Activated CD4-positive, alpha-beta memory T cell treated with anti-CD3 and anti-CD28 coated beads for 36 hours (primary cell): ENCODE data around the gene CKAP4. TPM values are rescaled to one million over a fixed set of nuclear protein-coding genes. Genes with fewer than 3 reads are reported as not detected.

ENCODE experiments used
- CTCF ChIA-PET: fragments of 350-600 bp; sonication (Branson Sonifier 250); formaldehyde crosslinking; loops from one replicate; lab custom pipeline; 2021; ENCODE audit warnings: antibody characterized with exemption, inconsistent platforms; lab: Charles Lee
- POLR2A ChIA-PET: fragments of 350-600 bp; sonication (Branson Sonifier 250); formaldehyde crosslinking; loops from one replicate; lab custom pipeline; 2021; ENCODE audit warnings: antibody characterized with exemption; lab: Charles Lee
- DNase-seq: peaks from one replicate; pipeline ENCODE4 v3.0.0-alpha.2; 2020
- H3K27ac Mint-ChIP-seq: one replicate; pipeline ENCODE4 v1.8.0; 2021; ENCODE audit warnings: mixed read lengths
- H3K27me3 Mint-ChIP-seq: one replicate; pipeline ENCODE4 v1.8.0; 2021; ENCODE audit warnings: mixed read lengths
- H3K36me3 Mint-ChIP-seq: one replicate; pipeline ENCODE4 v1.8.0; 2021; ENCODE audit warnings: mixed read lengths
- H3K4me1 Mint-ChIP-seq: one replicate; pipeline ENCODE4 v1.8.0; 2021; ENCODE audit warnings: low read depth, mixed read lengths
- H3K4me3 Mint-ChIP-seq: one replicate; pipeline ENCODE4 v1.8.0; 2021; ENCODE audit warnings: mild to moderate bottlenecking, mixed read lengths
- H3K9me3 Mint-ChIP-seq: one replicate; pipeline ENCODE4 v1.8.0; 2021; ENCODE audit warnings: mixed read lengths
- intact Hi-C: fragments of 100-400 bp; cut with micrococcal nuclease; formaldehyde crosslinking; loops from one replicate; pipeline ENCODE4 v1.15.1; 2023
- total RNA-seq, 2 experiments: library from RNA; stranded (reverse); gene quantifications; one replicate each; pipeline ENCODE4 v1.2.3, GENCODE V29; 2021

CKAP4 gene
- total RNA-seq, 2 experiments from 2014 or later: 18.5 to 19.0 TPM

DNA sequence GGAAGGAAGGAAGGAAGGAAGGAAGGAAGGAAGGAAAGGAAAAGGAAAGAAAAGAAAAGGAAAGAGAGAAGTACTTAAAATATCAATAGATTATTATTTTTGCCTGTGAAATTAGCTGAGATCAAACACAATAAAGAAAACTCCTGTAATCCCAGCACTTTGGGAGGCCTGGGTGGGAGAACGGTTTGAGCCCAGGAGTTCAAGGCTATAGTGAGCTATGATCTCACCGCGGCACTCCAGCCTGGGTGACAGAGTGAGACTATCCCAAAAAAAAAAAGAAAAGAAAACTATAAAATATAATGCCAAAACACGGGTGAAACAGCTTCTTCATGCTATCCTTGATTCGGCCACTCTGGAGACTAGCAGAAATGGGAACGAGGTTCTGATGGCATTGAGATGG lies 26.2 kb upstream of the CKAP4 start:
- Mint-ChIP-seq H3K4me3 (no peak overlapping the region), H3K4me1 (no peaks in the 10 kb centered on the region), H3K27ac (no peak overlapping the region), H3K36me3 (no peaks in the 10 kb centered on the region), H3K9me3 (no peaks in the 10 kb centered on the region), H3K27me3 (no peaks in the 10 kb centered on the region)
- ChIA-PET POLR2A (interaction anchor here (0.7 kb wide), 1 partner anchor 11 kb away, joined by 5 read pairs; no protein-coding TSS in a partner anchor), CTCF (interaction anchor here (0.6 to 1.8 kb wide), 3 partner anchors 47 to 1048 kb away, joined by 3 to 8 read pairs (median 3); no protein-coding TSS in a partner anchor)
- intact Hi-C loops: no loop called here
- no peak for DNase-seq

DNA sequence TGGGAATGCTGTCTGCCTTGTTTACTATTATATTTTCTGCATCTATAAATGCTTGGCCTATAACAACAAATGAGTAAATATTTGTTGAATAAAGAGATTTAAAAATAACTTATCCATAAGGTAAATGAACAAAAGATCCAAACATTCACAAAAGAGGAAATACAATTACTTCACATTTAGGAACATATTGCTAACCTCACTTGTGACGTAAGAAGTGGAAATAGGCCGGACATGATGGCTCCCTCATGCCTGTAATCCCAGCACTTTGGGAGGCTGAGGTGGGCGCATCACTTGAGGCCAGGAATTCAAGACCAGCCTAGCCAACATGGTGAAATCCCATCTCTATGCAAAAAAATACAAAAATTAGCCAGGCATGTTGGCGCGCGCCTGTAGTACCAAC lies 25.7 kb upstream of the CKAP4 start:
- intact Hi-C loops: no loop called here
- CTCF ChIA-PET: interaction anchor here (0.6 to 1.8 kb wide), 3 partner anchors 46 to 1047 kb away, joined by 3 to 8 read pairs (median 3); no protein-coding TSS in a partner anchor

DNA sequence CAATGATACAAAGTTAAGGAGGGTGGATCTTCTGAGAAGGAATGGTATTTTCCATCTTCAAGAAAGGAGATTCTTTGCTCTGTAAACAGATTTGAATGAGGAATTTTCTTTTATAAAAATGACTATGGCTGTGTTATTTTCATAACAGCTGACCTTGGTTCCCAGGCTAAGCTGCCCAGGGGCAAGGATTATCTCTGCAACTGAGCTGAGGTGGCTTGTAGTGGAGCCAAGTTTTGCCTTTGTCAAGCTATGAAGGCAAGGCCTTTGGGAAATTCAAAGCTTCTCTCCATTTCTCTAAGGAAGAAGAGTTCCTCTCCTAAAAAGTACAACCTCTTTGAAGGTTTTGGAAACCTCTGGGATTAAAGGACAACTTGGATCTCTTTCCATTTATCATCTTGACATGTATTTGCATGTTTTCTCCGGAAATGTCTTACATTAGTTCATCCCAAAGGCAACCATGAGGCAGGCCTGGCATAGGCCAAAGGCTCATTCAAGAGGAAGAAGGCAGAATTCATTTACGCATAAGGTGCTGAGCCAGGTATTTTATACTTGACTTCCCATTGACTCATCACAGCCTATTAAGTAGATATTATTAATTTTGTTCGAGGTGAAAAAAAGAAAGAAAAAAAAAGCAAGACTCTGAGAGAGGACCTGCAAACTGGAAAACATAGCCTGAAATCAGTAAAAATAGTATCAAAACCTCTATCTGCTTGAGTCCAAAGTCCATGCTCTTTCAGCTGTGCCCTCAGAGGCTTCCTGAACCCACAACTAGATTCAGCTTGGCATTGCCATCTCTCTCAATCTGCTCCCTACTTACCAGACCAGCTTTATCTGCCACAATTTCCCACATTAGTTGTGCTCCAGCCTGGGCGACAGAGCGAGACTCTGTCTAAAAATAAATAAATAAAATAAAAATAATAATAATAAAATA lies 24.0 kb upstream of the CKAP4 start:
- ChIA-PET POLR2A (no interaction called here), CTCF (interaction anchor here (0.7 to 0.9 kb wide), 2 partner anchors 11 to 13 kb away, joined by 3 read pairs; no protein-coding TSS in a partner anchor)
- no peak overlapping the region for H3K27ac Mint-ChIP-seq
- DNase-seq: no peak
- H3K4me1 Mint-ChIP-seq: peaks cover 9% of the 10 kb centered on the region
- H3K4me3 Mint-ChIP-seq: no peak overlapping the region
- H3K36me3 Mint-ChIP-seq: no peaks in the 10 kb centered on the region
- intact Hi-C loops: no loop called here
- H3K27me3 Mint-ChIP-seq: no peaks in the 10 kb centered on the region
- H3K9me3 Mint-ChIP-seq: no peaks in the 10 kb centered on the region

More for the DNA sequence above, 25.7 kb upstream of the CKAP4 start:
- POLR2A ChIA-PET: interaction anchor here (0.7 kb wide), 1 partner anchor 11 kb away, joined by 5 read pairs; no protein-coding TSS in a partner anchor
- Mint-ChIP-seq H3K4me1 (no peaks in the 10 kb centered on the region), H3K27ac (no peak overlapping the region), H3K9me3 (no peaks in the 10 kb centered on the region), H3K4me3 (no peak overlapping the region), H3K36me3 (no peaks in the 10 kb centered on the region), H3K27me3 (no peaks in the 10 kb centered on the region)
- no peak for DNase-seq

DNA sequence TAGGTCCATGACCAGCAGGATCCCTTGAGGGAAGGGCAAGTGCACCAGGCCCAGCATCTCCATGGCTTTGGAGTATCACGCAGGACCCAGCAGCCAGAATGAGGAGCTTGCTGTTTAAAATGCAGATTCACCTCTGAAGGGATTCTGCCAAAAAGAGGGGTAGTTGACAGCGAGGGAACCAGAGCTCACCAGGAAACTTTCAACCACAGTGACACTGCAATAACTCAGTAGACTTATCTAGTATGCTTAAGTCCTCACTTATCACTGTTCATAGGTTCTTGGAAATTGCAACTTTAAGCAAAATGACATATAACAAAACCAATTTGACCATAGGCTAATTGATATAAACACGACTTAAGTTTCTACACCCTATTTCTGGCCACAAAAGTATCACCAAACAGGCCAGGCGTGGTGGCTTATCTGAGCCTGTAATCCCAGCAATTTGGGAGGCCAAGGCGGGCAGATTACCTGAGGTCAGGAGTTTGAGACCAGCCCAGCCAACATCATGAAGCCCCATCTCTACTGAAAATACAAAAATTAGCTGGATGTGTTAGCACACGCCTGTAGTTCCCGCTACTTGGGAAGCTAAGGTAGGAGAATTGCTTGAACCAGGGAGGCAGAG lies 21.4 kb upstream of the CKAP4 start:
- Mint-ChIP-seq H3K4me3 (no peak overlapping the region), H3K36me3 (no peaks in the 10 kb centered on the region), H3K4me1 (peaks cover 9% of the 10 kb centered on the region), H3K27ac (no peak overlapping the region), H3K27me3 (no peaks in the 10 kb centered on the region), H3K9me3 (no peaks in the 10 kb centered on the region)
- intact Hi-C loops: no loop called here
- POLR2A ChIA-PET: no interaction called here
- DNase-seq: no peak
- CTCF ChIA-PET: interaction anchor here (1.1 kb wide), 1 partner anchor 18 kb away, joined by 4 read pairs; no protein-coding TSS in a partner anchor

DNA sequence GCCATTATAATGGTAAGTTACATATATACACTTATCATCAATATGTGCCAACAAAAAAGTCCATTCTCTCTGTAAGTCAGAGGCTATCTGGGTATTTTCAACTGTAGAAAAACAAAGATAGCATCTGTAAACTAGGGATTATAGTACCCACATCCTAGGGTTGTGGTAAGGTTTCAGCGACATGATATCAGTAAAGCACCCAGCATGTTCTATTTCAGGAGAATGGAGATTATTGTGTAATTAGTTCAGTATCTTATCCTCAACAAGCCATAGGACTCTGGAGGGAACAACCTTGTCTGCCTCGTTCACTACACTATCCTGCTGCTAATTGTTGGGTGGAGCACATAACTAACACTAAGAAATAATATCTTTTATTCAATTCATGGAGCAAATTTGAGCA lies 19.7 kb upstream of the CKAP4 start:
- Mint-ChIP-seq H3K27me3 (no peaks in the 10 kb centered on the region), H3K9me3 (no peaks in the 10 kb centered on the region), H3K4me1 (peaks cover 9% of the 10 kb centered on the region), H3K36me3 (no peaks in the 10 kb centered on the region), H3K4me3 (no peak overlapping the region), H3K27ac (no peak overlapping the region)
- no peak for DNase-seq
- ChIA-PET POLR2A (no interaction called here), CTCF (interaction anchor here (0.6 to 1.6 kb wide), 2 partner anchors 14 to 837 kb away, joined by 3 read pairs; no protein-coding TSS in a partner anchor)
- intact Hi-C loops: no loop called here

DNA sequence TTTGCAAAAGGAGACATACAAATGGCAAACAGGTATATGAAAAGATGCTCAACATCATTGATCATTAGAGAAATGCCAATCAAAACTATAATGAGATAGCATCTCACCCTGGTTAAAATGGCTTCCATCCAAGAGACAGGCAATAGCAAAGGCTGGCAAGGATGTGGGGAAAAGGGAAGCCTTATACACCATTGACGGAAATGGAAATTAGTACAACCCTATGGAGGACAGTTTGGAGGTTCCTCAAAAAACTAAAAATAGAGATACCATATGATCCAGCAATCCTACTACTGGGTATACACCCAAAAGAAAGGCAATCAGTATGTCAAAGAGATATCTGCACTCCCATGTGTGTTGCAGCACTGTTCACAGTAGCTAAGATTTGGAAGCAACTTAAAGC lies 17.3 kb upstream of the CKAP4 start:
- H3K27ac Mint-ChIP-seq: no peak overlapping the region
- intact Hi-C loops: no loop called here
- no peak overlapping the region for H3K4me3 Mint-ChIP-seq
- peaks cover 9% of the 10 kb centered on the region for H3K4me1 Mint-ChIP-seq
- POLR2A ChIA-PET: no interaction called here
- no peak for DNase-seq
- CTCF ChIA-PET: interaction anchor here (1.2 kb wide), 1 partner anchor 18 kb away, joined by 6 read pairs; no protein-coding TSS in a partner anchor
- no peaks in the 10 kb centered on the region for H3K9me3 Mint-ChIP-seq
- H3K27me3 Mint-ChIP-seq: no peaks in the 10 kb centered on the region
- no peaks in the 10 kb centered on the region for H3K36me3 Mint-ChIP-seq

DNA sequence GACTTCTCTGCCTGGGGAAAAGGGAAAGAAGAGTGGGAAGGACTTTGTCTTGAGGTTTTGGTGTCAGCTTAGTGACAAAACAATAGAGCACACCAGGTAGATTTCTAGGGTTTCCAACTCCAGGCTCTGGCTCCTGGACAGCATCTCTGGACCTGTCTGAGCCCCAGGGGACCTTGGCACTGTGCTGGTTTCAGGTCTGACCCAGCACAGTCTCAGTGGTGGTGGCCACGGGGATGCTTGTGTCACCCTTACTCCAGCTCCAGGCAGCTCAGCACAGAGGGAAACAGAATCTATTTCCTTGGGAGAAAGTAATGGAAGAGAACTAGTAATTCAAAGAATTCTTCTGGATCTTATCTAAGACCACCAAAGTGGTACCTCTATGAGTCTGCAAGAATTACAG lies 11.1 kb upstream of the CKAP4 start:
- no peak for DNase-seq
- intact Hi-C loops: no loop called here
- POLR2A ChIA-PET: no interaction called here
- no peak overlapping the region for H3K27ac Mint-ChIP-seq
- H3K4me1 Mint-ChIP-seq: no peaks in the 10 kb centered on the region
- no peaks in the 10 kb centered on the region for H3K9me3 Mint-ChIP-seq
- no peak overlapping the region for H3K4me3 Mint-ChIP-seq
- no peaks in the 10 kb centered on the region for H3K27me3 Mint-ChIP-seq
- CTCF ChIA-PET: interaction anchor here (1.0 to 1.7 kb wide), 2 partner anchors 12 to 32 kb away, joined by 3 read pairs; no protein-coding TSS in a partner anchor
- H3K36me3 Mint-ChIP-seq: no peaks in the 10 kb centered on the region

DNA sequence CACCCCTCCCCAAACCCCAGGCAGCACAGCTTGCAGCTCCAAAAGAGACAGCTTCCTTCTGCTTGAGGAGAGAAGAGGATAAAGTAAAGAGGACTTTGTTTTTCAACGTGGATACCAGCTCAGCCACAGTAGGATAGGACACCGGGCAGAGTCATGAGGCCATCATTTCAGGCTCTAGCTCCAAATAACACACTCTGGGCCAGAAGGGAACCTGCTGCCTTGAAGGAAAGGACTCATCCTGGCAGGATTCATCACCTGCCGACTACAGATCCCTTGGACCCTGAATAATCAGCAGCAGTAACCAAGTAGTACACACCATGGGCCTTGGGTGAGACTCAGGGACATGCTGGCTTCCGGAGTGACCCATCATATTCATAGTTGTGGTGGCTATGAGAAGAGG lies 10.4 kb upstream of the CKAP4 start:
- no peak for DNase-seq
- no peaks in the 10 kb centered on the region for H3K4me1 Mint-ChIP-seq
- no peaks in the 10 kb centered on the region for H3K9me3 Mint-ChIP-seq
- no peaks in the 10 kb centered on the region for H3K36me3 Mint-ChIP-seq
- no peak overlapping the region for H3K4me3 Mint-ChIP-seq
- intact Hi-C loops: no loop called here
- no peak overlapping the region for H3K27ac Mint-ChIP-seq
- ChIA-PET CTCF (interaction anchor here (1.0 kb wide), 1 partner anchor 13 kb away, joined by 3 read pairs; no protein-coding TSS in a partner anchor), POLR2A (no interaction called here)
- no peaks in the 10 kb centered on the region for H3K27me3 Mint-ChIP-seq

DNA sequence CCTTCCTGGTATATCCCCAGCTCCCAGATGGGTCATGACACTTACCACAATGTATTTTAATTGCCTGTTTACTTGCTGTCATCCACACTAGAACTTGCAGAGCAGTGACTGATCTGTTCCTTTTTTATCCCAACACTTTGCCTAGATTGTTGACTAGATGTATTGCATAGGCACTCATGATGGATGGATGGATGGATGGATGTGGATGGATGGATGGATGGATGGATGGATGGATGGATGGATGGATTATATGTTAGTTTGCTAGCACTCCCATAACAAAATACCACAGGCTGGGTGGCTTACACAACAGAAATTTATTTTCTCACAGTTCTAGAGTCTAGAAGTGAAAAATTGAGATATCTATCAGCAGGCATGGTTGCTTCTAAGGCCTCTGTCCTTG lies 8.7 kb upstream of the CKAP4 start:
- POLR2A ChIA-PET: no interaction called here

DNA sequence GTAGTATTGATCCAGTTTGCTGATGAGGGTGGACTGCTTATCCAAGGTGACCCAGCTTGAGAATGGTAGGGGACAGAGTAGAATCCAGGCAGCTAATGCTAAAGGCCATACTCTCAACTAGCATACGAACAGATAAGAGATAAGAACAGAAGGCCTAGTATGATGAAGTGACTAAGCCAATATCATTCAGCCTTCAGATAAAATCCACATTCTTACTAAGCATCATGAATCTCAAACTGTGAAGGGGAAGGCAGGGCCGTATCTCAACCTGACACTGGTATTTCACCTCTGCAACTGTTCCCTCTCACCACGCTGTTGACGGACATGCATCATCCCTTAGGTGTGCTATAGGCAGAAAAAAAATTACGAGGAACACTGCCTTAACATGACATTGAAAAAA lies 8.1 kb upstream of the CKAP4 start:
- ChIA-PET POLR2A (no interaction called here), CTCF (interaction anchor here (1.8 kb wide), 1 partner anchor 27 kb away, joined by 9 read pairs; no protein-coding TSS in a partner anchor)
- no peak for DNase-seq
- no peaks in the 10 kb centered on the region for H3K4me1 Mint-ChIP-seq
- H3K27me3 Mint-ChIP-seq: no peaks in the 10 kb centered on the region
- no peaks in the 10 kb centered on the region for H3K36me3 Mint-ChIP-seq
- no peak overlapping the region for H3K4me3 Mint-ChIP-seq
- H3K27ac Mint-ChIP-seq: no peak overlapping the region
- no peaks in the 10 kb centered on the region for H3K9me3 Mint-ChIP-seq
- intact Hi-C loops: no loop called here

More for the DNA sequence above, 8.7 kb upstream of the CKAP4 start:
- DNase-seq: no peak
- no peaks in the 10 kb centered on the region for H3K27me3 Mint-ChIP-seq
- CTCF ChIA-PET: no interaction called here
- H3K27ac Mint-ChIP-seq: no peak overlapping the region
- H3K9me3 Mint-ChIP-seq: no peaks in the 10 kb centered on the region
- no peaks in the 10 kb centered on the region for H3K4me1 Mint-ChIP-seq
- intact Hi-C loops: no loop called here
- no peak overlapping the region for H3K4me3 Mint-ChIP-seq
- no peaks in the 10 kb centered on the region for H3K36me3 Mint-ChIP-seq

DNA sequence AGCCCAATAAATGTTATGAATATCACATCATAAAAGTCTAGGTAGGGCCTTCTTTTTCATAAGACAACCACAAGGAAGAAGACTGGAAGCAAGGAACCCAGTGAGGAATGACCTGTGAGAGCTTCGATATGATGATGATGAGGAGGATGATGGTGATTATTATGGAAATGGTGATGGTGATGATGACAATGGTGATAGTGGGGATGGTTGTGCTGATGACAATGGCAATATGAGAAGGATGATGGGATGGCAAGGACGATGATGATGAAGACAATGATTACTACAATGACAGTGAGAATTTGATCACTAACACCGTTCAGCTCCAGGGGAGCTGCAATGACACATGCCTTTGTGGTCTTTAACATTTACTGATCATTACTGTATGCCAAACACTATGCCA lies 7.7 kb upstream of the CKAP4 start:
- POLR2A ChIA-PET: no interaction called here
- no peak overlapping the region for H3K27ac Mint-ChIP-seq
- no peaks in the 10 kb centered on the region for H3K4me1 Mint-ChIP-seq
- CTCF ChIA-PET: interaction anchor here (1.8 kb wide), 1 partner anchor 27 kb away, joined by 9 read pairs; no protein-coding TSS in a partner anchor
- no peaks in the 10 kb centered on the region for H3K27me3 Mint-ChIP-seq
- no peaks in the 10 kb centered on the region for H3K9me3 Mint-ChIP-seq
- DNase-seq: no peak
- no peak overlapping the region for H3K4me3 Mint-ChIP-seq
- no peaks in the 10 kb centered on the region for H3K36me3 Mint-ChIP-seq
- intact Hi-C loops: no loop called here

DNA sequence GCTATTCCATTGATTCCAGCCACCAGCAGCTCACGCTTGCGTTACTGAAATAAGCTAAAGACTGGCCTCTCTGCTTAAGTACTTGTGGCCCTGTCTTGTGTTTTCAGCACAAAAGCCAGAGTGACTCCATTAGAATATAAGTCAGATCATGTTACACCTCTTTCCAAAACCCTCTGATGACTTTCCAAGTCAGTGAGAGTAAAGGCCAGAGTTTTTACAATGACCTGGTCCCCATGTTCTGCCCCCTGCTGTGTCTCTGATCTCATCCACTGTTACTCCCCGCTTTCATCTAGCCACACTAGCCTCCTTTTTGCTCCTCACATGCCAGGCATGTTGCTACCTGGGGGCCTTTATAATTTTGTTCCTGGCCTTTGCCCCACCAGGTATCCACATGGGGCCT lies 6.9 kb upstream of the CKAP4 start:
- H3K4me1 Mint-ChIP-seq: no peaks in the 10 kb centered on the region
- ChIA-PET POLR2A (no interaction called here), CTCF (interaction anchor here (1.7 to 1.8 kb wide), 2 partner anchors 28 to 31 kb away, joined by 4 to 9 read pairs; no protein-coding TSS in a partner anchor)
- no peaks in the 10 kb centered on the region for H3K36me3 Mint-ChIP-seq
- no peaks in the 10 kb centered on the region for H3K9me3 Mint-ChIP-seq
- H3K27ac Mint-ChIP-seq: no peak overlapping the region
- H3K4me3 Mint-ChIP-seq: no peak overlapping the region
- no peaks in the 10 kb centered on the region for H3K27me3 Mint-ChIP-seq
- DNase-seq: no peak
- intact Hi-C loops: no loop called here
